IMR-90 (cell line): Measurements from ENCODE around the gene ZNF280A. TPM values are rescaled to one million over a fixed set of nuclear protein-coding genes. Genes with fewer than 3 reads are reported as not detected.

Source experiments
- BHLHE40 ChIP-seq: fragments of 150-350 bp; IDR thresholded peaks from 2 replicates; pipeline ENCODE4 v1.6.1; 2016; ENCODE audit warnings: mild to moderate bottlenecking, low read depth, low read length
- FOS ChIP-seq: fragments of 150-350 bp; IDR thresholded peaks from 2 replicates; pipeline ENCODE4 v1.6.1; 2016; ENCODE audit warnings: low read depth, low read length
- MAFK ChIP-seq: IDR thresholded peaks from 2 replicates; pipeline ENCODE4 v1.6.1; 2012; ENCODE audit warnings: low read depth, low read length, improper control_type of control experiment
- MXI1 ChIP-seq: IDR thresholded peaks from 2 replicates; pipeline ENCODE4 v1.6.1; 2012; ENCODE audit warnings: low read depth, mild to moderate bottlenecking, low read length, moderate library complexity, borderline replicate concordance
- POLR2A ChIP-seq: IDR thresholded peaks from 2 replicates; pipeline ENCODE4 v1.6.1; 2012; ENCODE audit warnings: mild to moderate bottlenecking, low read depth, low read length
- polyA plus RNA-seq, 3 experiments: library from polyadenylated mRNA; depleted of rRNA; stranded (reverse); fragments of >200 nt; gene quantifications; 2 replicates each; pipeline ENCODE4 v1.2.3, GENCODE V29; 2012; ENCODE audit warnings: low replicate concordance in 1 of 3
- total RNA-seq: library from RNA; depleted of rRNA; stranded (reverse); fragments of >200 nt; gene quantifications from 2 replicates; pipeline ENCODE4 v1.2.3, GENCODE V29; 2012
- TF ChIP-seq, protein P1 (sequence below): conservative IDR thresholded peaks from 2 replicates; pipeline ENCODE4 v1.5.1; 2012; ENCODE audit warnings: mild to moderate bottlenecking, low read depth, low read length, improper control_type of control experiment

The ZNF280A gene
- total and polyA plus RNA-seq, 2 of the 4 experiments (the other 2 are of a cell fraction): not detected

DNA sequence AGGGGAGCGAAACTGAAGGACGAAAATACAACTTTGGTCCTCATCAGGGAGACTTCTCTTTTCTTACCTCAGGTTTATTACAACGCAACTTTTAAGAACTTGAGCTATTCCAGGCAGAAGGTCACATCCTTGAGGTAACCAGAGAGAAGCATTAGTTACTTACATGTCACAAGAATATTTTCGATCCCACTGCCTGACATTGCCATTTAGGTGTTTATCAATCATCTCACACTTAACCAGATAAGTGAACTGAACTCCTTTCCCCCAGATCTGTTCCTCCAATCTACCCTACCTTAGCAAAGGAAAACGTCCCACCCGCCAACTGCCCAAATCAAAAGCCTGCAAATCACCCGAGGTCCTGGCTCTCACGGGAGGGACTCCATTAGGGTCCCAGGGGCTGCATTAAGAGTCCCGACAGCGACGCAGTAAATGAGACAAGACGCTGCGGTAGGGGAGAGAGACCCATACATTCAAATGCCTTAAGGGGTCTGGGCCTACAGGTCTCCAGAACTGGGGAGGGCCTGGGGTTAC, 12.3 kb downstream of the ZNF280A start (continued):
- TF ChIP-seq, protein P1, sequence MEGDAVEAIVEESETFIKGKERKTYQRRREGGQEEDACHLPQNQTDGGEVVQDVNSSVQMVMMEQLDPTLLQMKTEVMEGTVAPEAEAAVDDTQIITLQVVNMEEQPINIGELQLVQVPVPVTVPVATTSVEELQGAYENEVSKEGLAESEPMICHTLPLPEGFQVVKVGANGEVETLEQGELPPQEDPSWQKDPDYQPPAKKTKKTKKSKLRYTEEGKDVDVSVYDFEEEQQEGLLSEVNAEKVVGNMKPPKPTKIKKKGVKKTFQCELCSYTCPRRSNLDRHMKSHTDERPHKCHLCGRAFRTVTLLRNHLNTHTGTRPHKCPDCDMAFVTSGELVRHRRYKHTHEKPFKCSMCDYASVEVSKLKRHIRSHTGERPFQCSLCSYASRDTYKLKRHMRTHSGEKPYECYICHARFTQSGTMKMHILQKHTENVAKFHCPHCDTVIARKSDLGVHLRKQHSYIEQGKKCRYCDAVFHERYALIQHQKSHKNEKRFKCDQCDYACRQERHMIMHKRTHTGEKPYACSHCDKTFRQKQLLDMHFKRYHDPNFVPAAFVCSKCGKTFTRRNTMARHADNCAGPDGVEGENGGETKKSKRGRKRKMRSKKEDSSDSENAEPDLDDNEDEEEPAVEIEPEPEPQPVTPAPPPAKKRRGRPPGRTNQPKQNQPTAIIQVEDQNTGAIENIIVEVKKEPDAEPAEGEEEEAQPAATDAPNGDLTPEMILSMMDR: no peak
- TF ChIP-seq MAFK (no peak), MXI1 (no peak), FOS (no peak), POLR2A (no peak), BHLHE40 (no peak)
